Esophagus squamous epithelium (tissue), 4 donors: Measurements from ENCODE around the gene ADD1.

Source experiments
- POLR2A ChIP-seq, 4 donors: fragments of 450-650 bp; IDR thresholded peaks; one replicate each; pipeline ENCODE4 v1.6.1; 2017; ENCODE audit warnings: antibody characterized with exemption in 4 of 4, mild to moderate bottlenecking in 4 of 4, moderate library complexity in 3 of 4
- TF ChIP-seq, protein P1 (sequence below), 6 experiments: fragments of 450-650 bp in 4 of 6; fragments of 200-600 bp in 2 of 6; sonication (generic) in 2 of 6; IDR thresholded peaks; one replicate each; pipeline ENCODE4 v1.5.1; 2016 to 2019; ENCODE audit warnings: antibody characterized with exemption in 6 of 6, mild to moderate bottlenecking in 4 of 6, moderate library complexity in 4 of 6

- TF ChIP-seq, protein P1, sequence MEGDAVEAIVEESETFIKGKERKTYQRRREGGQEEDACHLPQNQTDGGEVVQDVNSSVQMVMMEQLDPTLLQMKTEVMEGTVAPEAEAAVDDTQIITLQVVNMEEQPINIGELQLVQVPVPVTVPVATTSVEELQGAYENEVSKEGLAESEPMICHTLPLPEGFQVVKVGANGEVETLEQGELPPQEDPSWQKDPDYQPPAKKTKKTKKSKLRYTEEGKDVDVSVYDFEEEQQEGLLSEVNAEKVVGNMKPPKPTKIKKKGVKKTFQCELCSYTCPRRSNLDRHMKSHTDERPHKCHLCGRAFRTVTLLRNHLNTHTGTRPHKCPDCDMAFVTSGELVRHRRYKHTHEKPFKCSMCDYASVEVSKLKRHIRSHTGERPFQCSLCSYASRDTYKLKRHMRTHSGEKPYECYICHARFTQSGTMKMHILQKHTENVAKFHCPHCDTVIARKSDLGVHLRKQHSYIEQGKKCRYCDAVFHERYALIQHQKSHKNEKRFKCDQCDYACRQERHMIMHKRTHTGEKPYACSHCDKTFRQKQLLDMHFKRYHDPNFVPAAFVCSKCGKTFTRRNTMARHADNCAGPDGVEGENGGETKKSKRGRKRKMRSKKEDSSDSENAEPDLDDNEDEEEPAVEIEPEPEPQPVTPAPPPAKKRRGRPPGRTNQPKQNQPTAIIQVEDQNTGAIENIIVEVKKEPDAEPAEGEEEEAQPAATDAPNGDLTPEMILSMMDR (IDR thresholded peaks at IDR 0.05): no peak
- no peak for TF ChIP-seq POLR2A (IDR thresholded peaks at IDR 0.05)
Measured at GRCh38 chr4:2828758-2829181, 14.9 kb upstream of the ADD1 start.
